Colonic mucosa (tissue), 4 donors: ENCODE results near the gene ZC3HAV1. TPM values are rescaled to one million over a fixed set of nuclear protein-coding genes. Genes with fewer than 3 reads are reported as not detected.
"Not testable (repeated sequence)": the region's sequence is repeated elsewhere in the genome, so short reads cannot be mapped to it uniquely, and the experiment has no call there.

Experiments
- DNase-seq: peaks from one replicate; pipeline ENCODE4 v3.0.0-alpha.2; 2020
- H3K27ac ChIP-seq: fragments of 200-600 bp; one replicate; pipeline ENCODE4 v1.8.0; 2021
- H3K27me3 ChIP-seq: fragments of 200-600 bp; one replicate; pipeline ENCODE4 v1.8.0; 2021
- H3K36me3 ChIP-seq: fragments of 200-600 bp; one replicate; pipeline ENCODE4 v1.8.0; 2021
- H3K4me1 ChIP-seq: fragments of 200-600 bp; one replicate; pipeline ENCODE4 v1.8.0; 2021; ENCODE audit warnings: mild to moderate bottlenecking
- H3K4me3 ChIP-seq: fragments of 200-600 bp; one replicate; pipeline ENCODE4 v1.8.0; 2021
- H3K9ac ChIP-seq, 2 donors: one replicate each; pipeline ENCODE4 v1.7.0; 2013; ENCODE audit warnings: control low read depth in 2 of 2, low read depth in 2 of 2, low read length in 2 of 2
- H3K9me3 ChIP-seq: fragments of 200-600 bp; one replicate; pipeline ENCODE4 v1.8.0; 2021
- CTCF ChIP-seq: fragments of 200-600 bp; IDR thresholded peaks from one replicate; pipeline ENCODE4 v1.8.0; 2022; ENCODE audit warnings: antibody characterized with exemption, mild to moderate bottlenecking
- intact Hi-C: fragments of 100-400 bp; cut with DNase I; formaldehyde crosslinking; loops from one replicate; pipeline ENCODE4 v1.14.1; 2022
- total RNA-seq, 2 donors: library from RNA; stranded (reverse); fragmentation: NEBNext Ultra II Directional in 1 of 2; extraction: Animal tissue kit (Norgen Biotek cat#: 25700) in 1 of 2; gene quantifications; one replicate each; pipeline ENCODE4 v1.2.1, GENCODE V29; 2021
- donor health status: healthy.
- donor health status: DM: no; HTN: no; CAD: no.
- donor health status: DM: no; HTN: no; CAD: no.

The ZC3HAV1 gene
- total RNA-seq, 2 donors from 2014 or later, result 29.0 to 33.8 TPM

- Histone ChIP-seq H3K4me3 (peak overlapping the region; percentile 58), H3K36me3 (no peaks in the 10 kb centered on the region), H3K27me3 (no peaks in the 10 kb centered on the region), H3K9ac (peak overlapping the region in 1 of 2 donors; percentile 55), H3K27ac (no peak overlapping the region), H3K4me1 (no peaks in the 10 kb centered on the region), H3K9me3 (no peaks in the 10 kb centered on the region)
- no peak for DNase-seq
- TF ChIP-seq CTCF, result no peak
- intact Hi-C loops, result no loop called here
These were observed 75.2 kb downstream of the ZC3HAV1 start for GRCh38 chr7:139034336-139034735.

GRCh38 chr7:139033346-139034114 is 76.0 kb downstream of the ZC3HAV1 start:
- H3K9me3 ChIP-seq, result no peaks in the 10 kb centered on the region
- H3K4me1 ChIP-seq, result no peaks in the 10 kb centered on the region
- H3K27ac ChIP-seq, result no peak overlapping the region
- no peaks in the 10 kb centered on the region for H3K36me3 ChIP-seq
- DNase-seq, result no peak
- H3K27me3 ChIP-seq, result no peaks in the 10 kb centered on the region
- intact Hi-C loops, result no loop called here
- no peak overlapping the region for H3K4me3 ChIP-seq
- TF ChIP-seq CTCF, result no peak
- no peak overlapping the region for H3K9ac ChIP-seq

- no peak for TF ChIP-seq CTCF
- Histone ChIP-seq H3K9ac (no peak overlapping the region), H3K4me1 (no peaks in the 10 kb centered on the region), H3K36me3 (no peaks in the 10 kb centered on the region), H3K4me3 (no peak overlapping the region), H3K27ac (no peak overlapping the region), H3K27me3 (no peaks in the 10 kb centered on the region), H3K9me3 (no peaks in the 10 kb centered on the region)
- intact Hi-C loops, result no loop called here
- DNase-seq, result no peak
These were observed 77.0 kb downstream of the ZC3HAV1 start for GRCh38 chr7:139032473-139032872.

- Histone ChIP-seq H3K27ac (no peak overlapping the region), H3K4me3 (no peak overlapping the region), H3K9me3 (no peaks in the 10 kb centered on the region), H3K36me3 (no peaks in the 10 kb centered on the region), H3K4me1 (no peaks in the 10 kb centered on the region), H3K9ac (no peak overlapping the region), H3K27me3 (no peaks in the 10 kb centered on the region)
- no peak for DNase-seq
- intact Hi-C loops, result no loop called here
- no peak for TF ChIP-seq CTCF
These were observed 80.2 kb downstream of the ZC3HAV1 start for GRCh38 chr7:139029353-139029752.

GRCh38 chr7:139026551-139026950 is 83.0 kb downstream of the ZC3HAV1 start:
- Histone ChIP-seq H3K27me3 (no peaks in the 10 kb centered on the region), H3K4me3 (no peak overlapping the region), H3K36me3 (no peaks in the 10 kb centered on the region), H3K9me3 (no peaks in the 10 kb centered on the region), H3K9ac (no peak overlapping the region), H3K4me1 (no peaks in the 10 kb centered on the region), H3K27ac (no peak overlapping the region)
- TF ChIP-seq CTCF, result no peak
- intact Hi-C loops, result no loop called here
- no peak for DNase-seq

GRCh38 chr7:139025861-139026260 is 83.7 kb downstream of the ZC3HAV1 start:
- DNase-seq, intact Hi-C loops: not testable (repeated sequence)

More at GRCh38 chr7:139025861-139026260, 83.7 kb downstream of the ZC3HAV1 start:
- not testable (repeated sequence) for H3K4me3 ChIP-seq, H3K27ac ChIP-seq, H3K36me3 ChIP-seq, H3K9me3 ChIP-seq, H3K27me3 ChIP-seq, H3K9ac ChIP-seq, H3K4me1 ChIP-seq
